Fibroblast of the aortic adventitia (primary cell): Measurements from ENCODE around the gene ZBTB2. TPM values are rescaled to one million over a fixed set of nuclear protein-coding genes. Genes with fewer than 3 reads are reported as not detected.

ENCODE experiments used
- DNase-seq: peaks from one replicate; pipeline ENCODE4 v3.0.0-alpha.2; 2010; ENCODE audit warnings: low read depth
- H3K4me3 ChIP-seq: 2 replicates; pipeline ENCODE4 v1.5.1; 2011; ENCODE audit warnings: low read depth, mild to moderate bottlenecking, control low read depth, low read length, moderate library complexity
- total RNA-seq: library from RNA; depleted of rRNA; stranded (reverse); fragments of >200 nt; gene quantifications from 2 replicates; pipeline ENCODE4 v1.2.3, GENCODE V29; 2012; ENCODE audit warnings: low replicate concordance
- TF ChIP-seq, protein P1 (sequence below): IDR thresholded peaks from 2 replicates; pipeline ENCODE4 v1.5.1; 2011; ENCODE audit warnings: mild to moderate bottlenecking, low read length, control low read depth, inconsistent platforms; ENCODE audit not compliant: insufficient read depth

Gene ZBTB2
- total RNA-seq, 1 donor: 14.0 TPM

DNA sequence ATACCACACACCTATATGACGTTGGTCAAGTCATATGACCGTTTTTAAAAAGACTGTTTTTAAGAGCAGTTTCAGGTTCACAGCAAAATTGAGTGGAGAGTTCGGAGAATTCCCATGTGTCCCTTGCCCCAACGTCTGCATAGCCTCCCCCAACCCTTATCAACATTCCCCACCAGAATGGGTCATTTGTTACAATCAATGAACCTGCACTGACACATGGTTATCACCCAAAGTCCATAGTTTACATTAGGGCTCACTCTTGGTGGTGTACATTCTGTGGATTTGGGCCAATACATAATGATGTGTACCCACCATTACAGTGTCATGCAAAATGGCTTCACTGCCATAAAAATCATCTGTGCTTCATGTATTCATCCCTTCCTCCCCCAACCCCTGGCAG, 52.0 kb downstream of the ZBTB2 start:
- peak; percentile 31 for DNase-seq
- TF ChIP-seq, protein P1, sequence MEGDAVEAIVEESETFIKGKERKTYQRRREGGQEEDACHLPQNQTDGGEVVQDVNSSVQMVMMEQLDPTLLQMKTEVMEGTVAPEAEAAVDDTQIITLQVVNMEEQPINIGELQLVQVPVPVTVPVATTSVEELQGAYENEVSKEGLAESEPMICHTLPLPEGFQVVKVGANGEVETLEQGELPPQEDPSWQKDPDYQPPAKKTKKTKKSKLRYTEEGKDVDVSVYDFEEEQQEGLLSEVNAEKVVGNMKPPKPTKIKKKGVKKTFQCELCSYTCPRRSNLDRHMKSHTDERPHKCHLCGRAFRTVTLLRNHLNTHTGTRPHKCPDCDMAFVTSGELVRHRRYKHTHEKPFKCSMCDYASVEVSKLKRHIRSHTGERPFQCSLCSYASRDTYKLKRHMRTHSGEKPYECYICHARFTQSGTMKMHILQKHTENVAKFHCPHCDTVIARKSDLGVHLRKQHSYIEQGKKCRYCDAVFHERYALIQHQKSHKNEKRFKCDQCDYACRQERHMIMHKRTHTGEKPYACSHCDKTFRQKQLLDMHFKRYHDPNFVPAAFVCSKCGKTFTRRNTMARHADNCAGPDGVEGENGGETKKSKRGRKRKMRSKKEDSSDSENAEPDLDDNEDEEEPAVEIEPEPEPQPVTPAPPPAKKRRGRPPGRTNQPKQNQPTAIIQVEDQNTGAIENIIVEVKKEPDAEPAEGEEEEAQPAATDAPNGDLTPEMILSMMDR: no peak
- no peak overlapping the region for H3K4me3 ChIP-seq

DNA sequence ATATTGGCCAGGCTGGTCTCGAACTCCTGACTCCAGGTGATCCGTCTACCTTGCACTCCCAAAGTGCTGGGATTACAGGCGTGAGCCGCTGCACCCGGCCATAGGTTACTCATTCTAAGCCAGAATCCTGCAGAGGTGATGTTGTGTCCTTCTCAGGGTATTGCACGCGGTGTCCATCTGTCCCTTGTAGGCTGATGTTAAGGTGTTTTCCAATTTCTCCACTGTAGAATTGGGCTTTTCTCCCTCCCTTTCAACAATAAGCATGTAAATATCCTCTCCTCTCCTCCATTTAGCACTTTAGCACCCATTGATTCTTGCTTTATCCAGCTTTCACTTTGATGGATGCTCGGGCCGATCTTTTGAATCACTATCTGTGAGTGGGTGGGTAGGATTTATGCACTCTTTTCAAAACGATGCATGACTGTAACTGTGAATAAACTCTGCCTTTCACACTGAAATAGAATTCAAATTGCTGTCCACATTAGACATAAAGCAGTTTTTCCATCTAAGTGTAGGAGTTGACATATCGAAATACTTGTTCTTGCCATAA, 52.6 kb downstream of the ZBTB2 start:
- no peak for DNase-seq
- TF ChIP-seq, protein P1: no peak
- H3K4me3 ChIP-seq: peak overlapping the region; percentile 14

DNA sequence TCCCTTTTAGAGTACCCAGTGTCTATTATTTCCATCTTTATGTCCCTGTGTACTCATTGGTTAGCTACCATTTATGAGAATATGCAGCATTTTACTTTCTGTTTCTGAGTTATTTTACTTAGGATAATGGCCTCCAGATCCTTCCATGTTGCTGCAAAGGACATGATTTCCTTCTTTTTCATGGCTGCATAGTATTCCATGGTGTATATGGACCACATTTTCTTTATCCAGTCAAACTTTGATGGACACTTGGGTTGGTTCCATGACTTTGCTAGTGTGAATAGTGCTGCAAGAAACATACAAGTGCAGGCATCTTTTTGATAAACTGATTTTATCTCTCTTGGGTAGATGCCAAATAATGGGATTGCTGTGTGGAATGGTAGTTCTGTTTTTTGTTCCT, 55.4 kb downstream of the ZBTB2 start:
- TF ChIP-seq, protein P1: no peak
- H3K4me3 ChIP-seq: no peak overlapping the region
- DNase-seq: no peak

DNA sequence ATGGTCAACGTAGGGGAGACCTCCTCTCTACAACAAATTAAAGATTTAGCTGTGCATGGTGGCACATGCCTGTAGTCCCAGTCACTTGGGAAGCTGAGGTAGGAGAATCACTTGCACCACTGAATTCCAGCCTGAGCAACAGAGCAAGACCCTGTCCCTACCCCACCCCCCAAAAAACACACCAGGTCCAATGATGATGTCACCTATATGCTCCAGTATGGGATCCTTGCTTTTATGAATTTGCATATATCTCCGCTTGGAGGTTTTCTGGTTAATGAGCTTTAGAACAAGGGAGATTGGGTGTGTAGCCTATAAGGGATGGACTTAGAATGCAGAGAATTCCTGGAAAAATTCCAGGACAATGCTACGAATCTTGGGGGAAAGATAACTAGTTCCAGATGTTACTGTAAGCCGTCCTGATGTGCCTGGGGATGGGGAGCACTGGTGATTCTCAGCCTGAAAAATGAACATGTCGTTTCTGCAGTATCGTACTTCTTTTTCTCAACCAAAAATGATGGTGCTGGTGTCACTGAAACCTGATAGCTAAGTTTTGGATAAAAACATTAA, 61.1 kb downstream of the ZBTB2 start:
- DNase-seq: peak; percentile 95
- peak overlapping the region; percentile 9 for H3K4me3 ChIP-seq

DNA sequence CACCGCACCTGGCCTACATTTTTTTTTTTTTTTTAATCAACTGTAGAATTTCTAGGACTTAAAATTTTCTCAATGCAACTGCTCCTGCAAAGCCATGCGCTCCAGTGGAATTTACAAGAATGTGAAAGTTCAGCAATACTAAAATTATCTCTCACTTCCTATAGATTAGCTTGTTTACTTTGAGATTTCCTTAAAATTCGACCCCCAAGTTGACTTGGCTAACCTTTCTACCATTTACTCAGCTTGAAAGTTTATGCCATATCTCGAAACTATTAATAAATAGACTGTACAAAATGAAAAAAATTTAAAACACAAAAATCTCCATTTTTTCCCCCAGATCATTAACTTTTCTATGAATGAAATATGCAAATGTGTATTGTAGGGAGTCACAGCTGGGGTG, 64.3 kb downstream of the ZBTB2 start:
- TF ChIP-seq, protein P1: no peak
- DNase-seq: peak; percentile 26
- peak overlapping the region; percentile 88 for H3K4me3 ChIP-seq

More for the DNA sequence above, 61.1 kb downstream of the ZBTB2 start:
- TF ChIP-seq, protein P1: no peak

DNA sequence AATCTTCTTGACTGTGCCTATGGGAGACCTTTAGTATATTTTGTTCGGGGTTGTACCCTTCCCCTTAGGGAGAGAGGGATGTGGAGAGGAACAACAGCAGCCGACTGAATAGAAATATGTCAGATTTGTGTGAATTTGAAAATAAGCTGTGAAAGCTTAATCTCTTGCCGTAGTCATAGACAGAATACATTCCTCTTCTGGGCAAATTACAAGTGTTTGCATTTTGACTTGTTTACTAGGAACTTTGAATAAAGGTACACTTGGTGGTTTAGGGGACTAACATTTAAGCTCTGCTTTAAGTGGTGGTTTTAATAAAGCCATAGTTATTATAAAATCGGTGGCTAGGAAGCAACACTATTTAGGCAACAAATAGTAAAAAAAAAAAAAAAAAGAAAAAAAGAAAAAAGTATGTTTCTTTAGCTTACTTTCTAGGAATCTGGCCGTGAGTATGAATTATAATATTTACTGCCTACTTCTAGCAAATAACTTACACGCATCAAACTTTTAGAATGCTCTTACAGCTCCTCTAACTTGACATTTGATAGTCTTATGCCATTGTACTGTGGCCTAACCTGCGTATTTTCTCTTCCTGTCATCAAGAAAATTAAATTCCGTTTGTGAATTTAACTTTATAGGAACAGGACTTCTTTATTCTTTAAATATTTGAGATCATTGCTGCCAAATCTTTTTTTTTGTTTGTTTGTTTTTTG, 65.1 kb downstream of the ZBTB2 start:
- TF ChIP-seq, protein P1: no peak
- H3K4me3 ChIP-seq: peak overlapping the region; percentile 88
- DNase-seq: peak; percentile 32
